ENCODE results near the gene PEAK1. TPM values are rescaled to one million over a fixed set of nuclear protein-coding genes. Genes with fewer than 3 reads are reported as not detected.

PEAK1 gene
- total RNA-seq, 4 donors from 2014 or later: 68.8 to 79.1 (median 78.7) TPM

- TF ChIP-seq CTCF (IDR thresholded peaks at IDR 0.05; ENCODE audit: low read depth): no peak
Measured at GRCh38 chr15:77384086-77384485, 35.8 kb downstream of the PEAK1 start.

GRCh38 chr15:77380033-77380432 is 39.9 kb downstream of the PEAK1 start:
- no peak for TF ChIP-seq CTCF (IDR thresholded peaks at IDR 0.05; ENCODE audit: low read depth)

- no peak for TF ChIP-seq CTCF (IDR thresholded peaks at IDR 0.05; ENCODE audit: low read depth)
Measured at GRCh38 chr15:77376770-77377169, 43.1 kb downstream of the PEAK1 start.

GRCh38 chr15:77375133-77375532 is 44.8 kb downstream of the PEAK1 start:
- no peak for TF ChIP-seq CTCF (IDR thresholded peaks at IDR 0.05; ENCODE audit: low read depth)

GRCh38 chr15:77373441-77373840 is 46.5 kb downstream of the PEAK1 start:
- no peak for TF ChIP-seq CTCF (IDR thresholded peaks at IDR 0.05; ENCODE audit: low read depth)

- no peak for TF ChIP-seq CTCF (IDR thresholded peaks at IDR 0.05; ENCODE audit: low read depth)
Measured at GRCh38 chr15:77371850-77372563, 47.9 kb downstream of the PEAK1 start.

GRCh38 chr15:77370580-77370979 is 49.3 kb downstream of the PEAK1 start:
- TF ChIP-seq CTCF (IDR thresholded peaks at IDR 0.05; ENCODE audit: low read depth): no peak
